ENCODE results near the gene OLIG2.

The OLIG2 gene

DNA sequence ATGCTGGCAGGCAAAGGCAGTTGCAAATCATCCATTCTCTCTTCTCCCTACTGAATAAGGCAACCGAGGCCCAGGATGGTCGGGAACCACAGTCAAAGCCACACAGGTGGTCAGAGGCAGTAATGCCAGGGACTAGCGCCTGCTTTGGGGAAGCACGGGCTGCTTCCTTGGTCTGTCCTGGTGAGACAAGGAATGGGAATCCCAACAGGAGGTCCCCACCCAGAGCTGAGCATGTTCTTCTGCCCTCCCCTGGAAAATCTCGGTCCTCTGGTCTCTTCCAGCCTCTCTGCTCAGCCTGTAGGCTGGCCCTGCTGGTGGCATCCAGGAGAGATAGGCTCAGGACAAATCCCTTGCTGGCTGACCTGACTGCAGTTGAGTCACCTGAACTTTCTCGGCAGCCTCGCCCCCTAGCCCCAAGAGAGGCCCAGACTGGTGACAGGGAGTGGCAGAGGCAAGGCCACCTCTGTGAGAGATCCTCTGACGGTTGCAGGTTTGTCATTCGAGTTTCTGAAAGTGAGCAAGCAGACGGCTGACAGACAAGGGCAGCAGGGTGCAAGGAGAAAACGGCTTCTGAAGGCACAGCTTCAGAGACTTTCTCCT lies 50.0 kb downstream of the OLIG2 start:
- no peak for TF ChIP-seq ZFP3 (CRISPR knock-in tag; IDR thresholded peaks at IDR 0.05)
- TF ChIP-seq, protein P1, sequence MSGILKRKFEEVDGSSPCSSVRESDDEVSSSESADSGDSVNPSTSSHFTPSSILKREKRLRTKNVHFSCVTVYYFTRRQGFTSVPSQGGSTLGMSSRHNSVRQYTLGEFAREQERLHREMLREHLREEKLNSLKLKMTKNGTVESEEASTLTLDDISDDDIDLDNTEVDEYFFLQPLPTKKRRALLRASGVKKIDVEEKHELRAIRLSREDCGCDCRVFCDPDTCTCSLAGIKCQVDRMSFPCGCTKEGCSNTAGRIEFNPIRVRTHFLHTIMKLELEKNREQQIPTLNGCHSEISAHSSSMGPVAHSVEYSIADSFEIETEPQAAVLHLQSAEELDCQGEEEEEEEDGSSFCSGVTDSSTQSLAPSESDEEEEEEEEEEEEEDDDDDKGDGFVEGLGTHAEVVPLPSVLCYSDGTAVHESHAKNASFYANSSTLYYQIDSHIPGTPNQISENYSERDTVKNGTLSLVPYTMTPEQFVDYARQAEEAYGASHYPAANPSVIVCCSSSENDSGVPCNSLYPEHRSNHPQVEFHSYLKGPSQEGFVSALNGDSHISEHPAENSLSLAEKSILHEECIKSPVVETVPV (CRISPR knock-in tag; IDR thresholded peaks at IDR 0.05): no peak
- no peak for ATAC-seq

DNA sequence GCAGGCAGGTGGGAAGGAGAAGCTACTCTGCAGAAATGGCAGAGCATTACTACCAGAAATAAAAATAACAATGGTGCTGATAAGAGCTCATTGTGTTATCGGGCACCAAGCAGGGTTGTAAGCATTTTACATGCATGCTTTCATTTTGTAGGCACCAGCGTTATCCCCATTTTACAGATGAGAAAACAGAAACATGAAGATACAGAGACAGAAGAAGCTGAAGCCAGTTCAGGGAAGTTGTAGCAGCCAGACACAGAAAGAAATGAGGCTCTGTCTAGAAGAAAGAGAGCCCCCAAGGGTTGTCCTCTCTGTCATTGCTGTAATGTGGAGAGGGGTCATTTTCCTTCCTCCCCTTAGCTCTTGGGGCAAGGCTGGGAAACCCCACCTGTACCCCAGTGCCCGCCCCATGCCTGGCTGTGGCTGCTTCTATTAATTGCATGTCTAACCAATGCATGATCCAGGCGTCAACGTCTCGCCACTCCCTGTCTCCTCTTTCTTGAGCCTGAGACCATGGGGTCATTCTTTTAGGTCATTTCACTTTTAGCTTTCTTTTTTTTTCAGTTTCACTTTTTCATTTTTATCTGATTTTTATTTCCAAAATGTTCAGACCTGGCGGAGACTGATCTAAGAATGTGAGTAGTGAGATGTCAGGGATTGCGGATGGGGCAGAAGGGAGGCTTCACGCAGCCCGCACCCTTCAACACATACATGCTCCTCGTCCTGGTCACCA lies 51.0 kb downstream of the OLIG2 start:
- no peak for TF ChIP-seq ZNF70 (CRISPR knock-in tag; IDR thresholded peaks at IDR 0.05)
- TF ChIP-seq CSDC2 (CRISPR knock-in tag; IDR thresholded peaks at IDR 0.05): no peak
- no peak for TF ChIP-seq ZFP3 (CRISPR knock-in tag; IDR thresholded peaks at IDR 0.05)
- no peak for TF ChIP-seq GLIS3 (CRISPR knock-in tag; IDR thresholded peaks at IDR 0.05)
- no peak for TF ChIP-seq SNAI2 (CRISPR knock-in tag; IDR thresholded peaks at IDR 0.05)
- no peak for TF ChIP-seq TCF4 (CRISPR knock-in tag; IDR thresholded peaks at IDR 0.05; ENCODE audit: borderline replicate concordance)
- TF ChIP-seq ZC3H10 (CRISPR knock-in tag; IDR thresholded peaks at IDR 0.05): no peak
- TF ChIP-seq TOX (CRISPR knock-in tag; IDR thresholded peaks at IDR 0.05; ENCODE audit: borderline replicate concordance): no peak
- TF ChIP-seq, protein P2, sequence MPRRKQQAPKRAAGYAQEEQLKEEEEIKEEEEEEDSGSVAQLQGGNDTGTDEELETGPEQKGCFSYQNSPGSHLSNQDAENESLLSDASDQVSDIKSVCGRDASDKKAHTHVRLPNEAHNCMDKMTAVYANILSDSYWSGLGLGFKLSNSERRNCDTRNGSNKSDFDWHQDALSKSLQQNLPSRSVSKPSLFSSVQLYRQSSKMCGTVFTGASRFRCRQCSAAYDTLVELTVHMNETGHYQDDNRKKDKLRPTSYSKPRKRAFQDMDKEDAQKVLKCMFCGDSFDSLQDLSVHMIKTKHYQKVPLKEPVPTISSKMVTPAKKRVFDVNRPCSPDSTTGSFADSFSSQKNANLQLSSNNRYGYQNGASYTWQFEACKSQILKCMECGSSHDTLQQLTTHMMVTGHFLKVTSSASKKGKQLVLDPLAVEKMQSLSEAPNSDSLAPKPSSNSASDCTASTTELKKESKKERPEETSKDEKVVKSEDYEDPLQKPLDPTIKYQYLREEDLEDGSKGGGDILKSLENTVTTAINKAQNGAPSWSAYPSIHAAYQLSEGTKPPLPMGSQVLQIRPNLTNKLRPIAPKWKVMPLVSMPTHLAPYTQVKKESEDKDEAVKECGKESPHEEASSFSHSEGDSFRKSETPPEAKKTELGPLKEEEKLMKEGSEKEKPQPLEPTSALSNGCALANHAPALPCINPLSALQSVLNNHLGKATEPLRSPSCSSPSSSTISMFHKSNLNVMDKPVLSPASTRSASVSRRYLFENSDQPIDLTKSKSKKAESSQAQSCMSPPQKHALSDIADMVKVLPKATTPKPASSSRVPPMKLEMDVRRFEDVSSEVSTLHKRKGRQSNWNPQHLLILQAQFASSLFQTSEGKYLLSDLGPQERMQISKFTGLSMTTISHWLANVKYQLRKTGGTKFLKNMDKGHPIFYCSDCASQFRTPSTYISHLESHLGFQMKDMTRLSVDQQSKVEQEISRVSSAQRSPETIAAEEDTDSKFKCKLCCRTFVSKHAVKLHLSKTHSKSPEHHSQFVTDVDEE (CRISPR knock-in tag; IDR thresholded peaks at IDR 0.05): no peak
- TF ChIP-seq RARB (CRISPR knock-in tag; IDR thresholded peaks at IDR 0.05): no peak
- no peak for ATAC-seq
